GM21526 (cell line): Measurements from ENCODE around the gene B3GAT1.

Source experiments
- ATAC-seq: cut with Tn5 transposase; IDR thresholded peaks from one replicate; pipeline ENCODE4 v1.9.1; 2021; ENCODE audit warnings: moderate library complexity; ENCODE audit not compliant: unreplicated experiment, low FRiP score

B3GAT1 gene

GRCh38 chr11:134374891-134375550, 37.0 kb downstream of the B3GAT1 start:
- ATAC-seq: no peak

GRCh38 chr11:134374171-134374570, 37.9 kb downstream of the B3GAT1 start:
- ATAC-seq: no peak

- no peak for ATAC-seq
These were observed 38.4 kb downstream of the B3GAT1 start for GRCh38 chr11:134373591-134374052.

- ATAC-seq: no peak
These were observed 39.1 kb downstream of the B3GAT1 start for GRCh38 chr11:134372961-134373360.

- no peak for ATAC-seq
These were observed 39.5 kb downstream of the B3GAT1 start for GRCh38 chr11:134372536-134372935.

GRCh38 chr11:134371436-134372185, 40.4 kb downstream of the B3GAT1 start:
- no peak for ATAC-seq

- ATAC-seq: no peak
These were observed 41.3 kb downstream of the B3GAT1 start for GRCh38 chr11:134370526-134371435.

GRCh38 chr11:134369656-134370525, 42.2 kb downstream of the B3GAT1 start:
- ATAC-seq: no peak

GRCh38 chr11:134367781-134368180, 44.3 kb downstream of the B3GAT1 start:
- ATAC-seq: no peak

GRCh38 chr11:134366254-134366653, 45.8 kb downstream of the B3GAT1 start:
- no peak for ATAC-seq

GRCh38 chr11:134365011-134365925, 46.8 kb downstream of the B3GAT1 start:
- ATAC-seq: no peak

- ATAC-seq: no peak
These were observed 47.8 kb downstream of the B3GAT1 start for GRCh38 chr11:134364261-134364660.

- ATAC-seq: no peak
These were observed 48.5 kb downstream of the B3GAT1 start for GRCh38 chr11:134363592-134363991.

- ATAC-seq: no peak
These were observed 48.9 kb downstream of the B3GAT1 start for GRCh38 chr11:134363161-134363560.

GRCh38 chr11:134362192-134362901, 49.7 kb downstream of the B3GAT1 start:
- ATAC-seq: no peak

GRCh38 chr11:134361661-134362060, 50.4 kb downstream of the B3GAT1 start:
- ATAC-seq: no peak

- ATAC-seq: peak; percentile 91
These were observed 51.8 kb downstream of the B3GAT1 start for GRCh38 chr11:134360050-134360835.

- ATAC-seq: no peak
These were observed 52.4 kb downstream of the B3GAT1 start for GRCh38 chr11:134359646-134360045.
